HepG2 (cell line): ENCODE data around the gene CHMP1A. TPM values are rescaled to one million over a fixed set of nuclear protein-coding genes. Genes with fewer than 3 reads are reported as not detected.

ENCODE experiments used
- ATAC-seq: fragments of 200-7000 bp; cut with Tn5 transposase; 3 replicates; pipeline ENCODE4 v1.9.1; 2020; ENCODE audit warnings: mild to moderate bottlenecking, moderate library complexity
- BruUV-seq: library from RNA; stranded (reverse); fragments of 400-500 nt; replicated peaks from 2 replicates; lab custom pipeline; 2021; lab: Mats Ljungman, UMichigan
- CTCF ChIA-PET: fragments of 300-600 bp; formaldehyde crosslinking; extraction: SDS; loops from one replicate; lab custom pipeline; 2021; ENCODE audit warnings: low total read pairs, inconsistent platforms, low intra/inter-chr PET ratio; lab: Yijun Ruan, JAX
- POLR2A ChIA-PET: fragments of 350-600 bp; sonication (Branson Sonifier 250); formaldehyde crosslinking; loops from one replicate; lab custom pipeline; 2020; ENCODE audit warnings: antibody characterized with exemption, inconsistent platforms; lab: Yijun Ruan, JAX
- DNase-seq: peaks from one replicate; pipeline ENCODE4 v3.0.0-alpha.2; 2015; ENCODE audit warnings: low spot score
- FAIRE-seq: peaks from 3 replicates; lab custom pipeline; 2011; peaks lifted over from hg19 to GRCh38; lab: Jason Lieb, UNC
- H2AFZ ChIP-seq: one replicate; pipeline ENCODE4 v1.6.1; 2011; ENCODE audit warnings: low read length, inconsistent platforms
- H3K27ac ChIP-seq: fragments of 300-600 bp; 3 replicates; pipeline ENCODE4 v1.8.0; 2011; ENCODE audit warnings: mixed run types, mild to moderate bottlenecking, mixed read lengths, low read length, inconsistent platforms; ENCODE audit not compliant: insufficient read depth; ENCODE audit errors: extremely low read length
- H3K27me3 ChIP-seq, 2 experiments: fragments of 200-600 bp in 1 of 2; 2 replicates in 1 of 2; 3 replicates in 1 of 2; pipeline versions ENCODE4 v1.6.0 to v1.8.0; 2011; ENCODE audit warnings: low read length in 2 of 2, mild to moderate bottlenecking in 2 of 2, moderate library complexity in 2 of 2, inconsistent platforms in 1 of 2; ENCODE audit not compliant: insufficient read depth in 2 of 2, control insufficient read depth in 1 of 2
- H3K36me3 ChIP-seq, 2 experiments: fragments of 200-600 bp in 1 of 2; replicated peaks in 1 of 2; 2 replicates in 1 of 2; 3 replicates in 1 of 2; pipeline versions ENCODE4 v1.5.1 to v1.8.0; 2011; ENCODE audit warnings: low read length in 2 of 2, inconsistent platforms in 1 of 2; ENCODE audit not compliant: insufficient read depth in 2 of 2, control insufficient read depth in 1 of 2
- H3K4me1 ChIP-seq: 2 replicates; pipeline ENCODE4 v1.5.1; 2012; ENCODE audit warnings: low read length, inconsistent platforms; ENCODE audit not compliant: insufficient read depth
- H3K4me2 ChIP-seq: 2 replicates; pipeline ENCODE4 v1.6.0; 2011; ENCODE audit warnings: low read depth, low read length, inconsistent platforms
- H3K4me3 ChIP-seq, 3 experiments: fragments of 200-600 bp in 1 of 3; sonication (generic), shearing (Covaris generic) in 1 of 3; replicated peaks in 1 of 3; 2 replicates each; pipeline ENCODE4 v1.5.1; 2011 to 2016; ENCODE audit warnings: low read length in 3 of 3, inconsistent platforms in 2 of 3, low read depth in 2 of 3, mild to moderate bottlenecking in 2 of 3, control low read depth in 1 of 3, mixed read lengths in 1 of 3; ENCODE audit not compliant: insufficient read depth in 1 of 3
- H3K79me2 ChIP-seq: one replicate; pipeline ENCODE4 v1.6.1; 2011; ENCODE audit warnings: low read length, inconsistent platforms; ENCODE audit not compliant: insufficient read depth
- H3K9ac ChIP-seq: 2 replicates; pipeline ENCODE4 v1.6.0; 2011; ENCODE audit warnings: mild to moderate bottlenecking, low read depth, low read length, inconsistent platforms; ENCODE audit not compliant: insufficient read depth
- H3K9me3 ChIP-seq: 2 replicates; pipeline ENCODE4 v1.5.1; 2012; ENCODE audit warnings: mild to moderate bottlenecking, low read length
- H4K20me1 ChIP-seq: 2 replicates; pipeline ENCODE4 v1.6.0; 2011; ENCODE audit warnings: inconsistent platforms, mild to moderate bottlenecking, low read length, moderate library complexity; ENCODE audit not compliant: insufficient read depth
- BRCA1 ChIP-seq: sonication (generic); formaldehyde crosslinking; IDR thresholded peaks from 2 replicates; pipeline ENCODE4 v1.4.0; 2020; ENCODE audit warnings: missing genetic modification reagents
- CEBPB ChIP-seq: IDR thresholded peaks from 2 replicates; pipeline ENCODE4 v1.6.1; 2011; ENCODE audit warnings: low read depth, low read length, improper control_type of control experiment, borderline replicate concordance
- CEBPG ChIP-seq: IDR thresholded peaks from 2 replicates; pipeline ENCODE4 v1.6.1; 2016
- PRDM15 ChIP-seq: sonication (generic); formaldehyde crosslinking; IDR thresholded peaks from 2 replicates; pipeline ENCODE4 v1.4.0; 2020; ENCODE audit warnings: missing genetic modification reagents
- TEAD3 ChIP-seq: optimal IDR thresholded peaks from 2 replicates; pipeline ENCODE3; 2016; ENCODE audit warnings: borderline replicate concordance
- ZFP1 ChIP-seq: IDR thresholded peaks from 2 replicates; pipeline ENCODE4 v1.6.1; 2016
- ZMYM3 ChIP-seq: sonication (generic); formaldehyde crosslinking; IDR thresholded peaks from 2 replicates; pipeline ENCODE4 v1.5.1; 2020; ENCODE audit warnings: mild to moderate bottlenecking, missing genetic modification reagents
- ZNF121 ChIP-seq: sonication (generic); formaldehyde crosslinking; IDR thresholded peaks from 2 replicates; pipeline ENCODE4 v1.5.0; 2020; ENCODE audit warnings: mild to moderate bottlenecking, missing genetic modification reagents
- ZNF253 ChIP-seq: sonication (generic); formaldehyde crosslinking; IDR thresholded peaks from 2 replicates; pipeline ENCODE4 v1.8.0; 2022; ENCODE audit warnings: mild to moderate bottlenecking, missing genetic modification reagents, borderline replicate concordance
- ZSCAN25 ChIP-seq: sonication (generic); formaldehyde crosslinking; IDR thresholded peaks from 2 replicates; pipeline ENCODE4 v1.8.0; 2022; ENCODE audit warnings: mild to moderate bottlenecking, missing genetic modification reagents
- WGBS: methylation state at CpG from one replicate; pipeline ENCODE4 v1.1.6; 2017; ENCODE audit warnings: low lambda C conversion rate; 5-methylcytosine and 5-hydroxymethylcytosine counted together
- in situ Hi-C: cut with HindIII; loops from 2 replicates; pipeline ENCODE4 v1.10.0; 2017; ENCODE audit warnings: low pct_unique_long_range_greater_than_20kb; ENCODE audit not compliant: extremely low pct_ligation_motif_present
- intact Hi-C: fragments of 100-400 bp; cut with micrococcal nuclease; formaldehyde crosslinking; loops from one replicate; pipeline ENCODE4 v1.10.0; 2022; ENCODE audit not compliant: unreplicated experiment
- polyA plus RNA-seq, 8 experiments: library from polyadenylated mRNA; depleted of rRNA in 3 of 8; stranded (reverse) in 7 of 8; unstranded in 1 of 8; fragments of >200 nt; fragmentation: Illumina TruSeq in 4 of 8; extraction: Trizol in 4 of 8; gene quantifications; 2 replicates each; pipeline versions ENCODE4 v1.2.1 to v1.2.3, GENCODE V29; 2011 to 2016; ENCODE audit warnings: low read depth in 4 of 8, missing spikeins in 1 of 8, mixed read lengths in 1 of 8; ENCODE audit not compliant: insufficient read depth in 1 of 8
- total RNA-seq, 5 experiments: library from RNA; depleted of rRNA; stranded (reverse); fragments of >200 nt; fragmentation: Illumina TruSeq; extraction: Trizol; gene quantifications; 2 replicates each; pipeline ENCODE4 v1.2.3, GENCODE V29; 2016; ENCODE audit warnings: low read depth in 1 of 5

Gene CHMP1A
- total and polyA plus RNA-seq, 2 of the 13 experiments (the other 11 are each of a cell fraction or from before 2014, with no cell fraction given) = 69.4 to 73.3 TPM

- H3K36me3 ChIP-seq = no peaks in the 10 kb centered on the region
- BruUV-seq = no TSS peak
- no peaks in the 10 kb centered on the region for H3K79me2 ChIP-seq
- peaks cover 4 to 11% of the 10 kb centered on the region in 2 experiments; a peak in 3 of 5 replicates for H3K27me3 ChIP-seq
- peaks cover 66% of the 10 kb centered on the region for H3K4me1 ChIP-seq
- 20% methylated on average over 16 of the region's 16 CpGs for WGBS
- peak; percentile 70 for FAIRE-seq
- in situ Hi-C loops = no loop called here
- DNase-seq = no peak
- intact Hi-C loops = no loop called here
- ATAC-seq = no peak
- H2AFZ ChIP-seq = no peak overlapping the region
- no peaks in the 10 kb centered on the region for H3K9me3 ChIP-seq
- peak overlapping the region; percentile 73 for H3K4me2 ChIP-seq
- no peak for TF ChIP-seq ZNF253 (CRISPR knock-in tag)
- TF ChIP-seq ZNF121 (CRISPR knock-in tag) = peak; percentile 95
- TF ChIP-seq CEBPG (CRISPR knock-in tag) = peak; percentile 42; the same call in 1 of the 2 replicates
- no peak for TF ChIP-seq ZFP1 (CRISPR knock-in tag)
- TF ChIP-seq BRCA1 (CRISPR knock-in tag) = no peak
- TF ChIP-seq TEAD3 (CRISPR knock-in tag) = peak; percentile 22
- 0 out of 2 replicates have a peak, but pooled peaks have one; percentile 53 for TF ChIP-seq ZMYM3
- no peak for TF ChIP-seq PRDM15 (CRISPR knock-in tag)
- TF ChIP-seq CEBPB = peak; percentile 81
- TF ChIP-seq ZSCAN25 = peak; percentile 72
- H4K20me1 ChIP-seq = no peaks in the 10 kb centered on the region
- H3K4me3 ChIP-seq = peak overlapping the region in 2 of 3 experiments; percentile 23 to 45; a peak in 2 of 6 replicates
- POLR2A ChIA-PET = no interaction called here
- CTCF ChIA-PET = interaction anchor here (1.3 kb wide), 1 partner anchor 22 kb away, joined by 3 read pairs; no protein-coding TSS in a partner anchor
- H3K9ac ChIP-seq = no peak overlapping the region
- H3K27ac ChIP-seq = no peak overlapping the region
Observed at GRCh38 chr16:89618109-89618998, 39.2 kb downstream of the CHMP1A start.
